HCT116 (cell line): ENCODE results near the gene PDIK1L. TPM values are rescaled to one million over a fixed set of nuclear protein-coding genes. Genes with fewer than 3 reads are reported as not detected.

Experiments used
- ATAC-seq: fragments of 200-7000 bp; cut with Tn5 transposase; 2 replicates; pipeline ENCODE4 v1.9.1; 2020; ENCODE audit warnings: mild to moderate bottlenecking, moderate library complexity
- BruUV-seq: library from RNA; stranded (reverse); fragments of 400-500 nt; replicated peaks from 2 replicates; lab custom pipeline; 2021; lab: Mats Ljungman, UMichigan
- CTCF ChIA-PET: fragments of 300-600 bp; sonication (Branson Sonifier 250); formaldehyde crosslinking; loops from one replicate; lab custom pipeline; 2021; ENCODE audit warnings: antibody characterized with exemption; lab: Charles Lee
- POLR2A ChIA-PET: fragments of 300-600, 350-600 bp; sonication (Branson Sonifier 250); formaldehyde crosslinking; loops from one replicate; lab custom pipeline; 2021; ENCODE audit warnings: antibody characterized with exemption; lab: Charles Lee
- RAD21 ChIA-PET, 2 experiments: fragments of 300-600 bp; sonication (Branson Sonifier 250); formaldehyde crosslinking; loops; one replicate each; lab custom pipeline; 2023; ENCODE audit warnings: low total read pairs in 2 of 2; ENCODE audit not compliant: uncharacterized antibody in 2 of 2, unreplicated experiment in 2 of 2, low non-redundant PET in 1 of 2; lab: Charles Lee
- DNase-seq: peaks from one replicate; pipeline ENCODE4 v3.0.0-alpha.2; 2010; ENCODE audit warnings: low read depth, low spot score
- H2AFZ ChIP-seq: fragments of 200-600 bp; shearing (Covaris generic), sonication (generic); 2 replicates; pipeline ENCODE4 v1.6.1; 2017; ENCODE audit warnings: low read depth, mixed run types, mixed read lengths, antibody characterized with exemption, low read length; ENCODE audit not compliant: poor library complexity, severe bottlenecking
- H3K27ac ChIP-seq: 2 replicates; pipeline ENCODE4 v1.5.1; 2012; ENCODE audit warnings: low read depth, low read length
- H3K27me3 ChIP-seq: fragments of 200-600 bp; sonication (generic); 2 replicates; pipeline ENCODE4 v1.6.1; 2016; ENCODE audit warnings: mixed run types, low read length, mixed read lengths; ENCODE audit not compliant: insufficient read depth
- H3K36me3 ChIP-seq, 2 experiments: fragments of 200-500 bp in 1 of 2; fragments of 200-600 bp in 1 of 2; sonication (Bioruptor generic) in 1 of 2; sonication (generic) in 1 of 2; 2 replicates each; pipeline versions ENCODE4 v1.5.1 to v1.6.1; 2014 to 2016; ENCODE audit warnings: low read length in 2 of 2, inconsistent platforms in 1 of 2, mixed read lengths in 1 of 2, mixed run types in 1 of 2; ENCODE audit not compliant: insufficient read depth in 2 of 2, control insufficient read depth in 1 of 2
- H3K4me1 ChIP-seq, 2 experiments: fragments of 200-600 bp in 1 of 2; sonication (generic) in 1 of 2; 2 replicates each; pipeline versions ENCODE4 v1.5.1 to v1.6.1; 2012 to 2017; ENCODE audit warnings: low read length in 2 of 2, inconsistent platforms in 1 of 2, mild to moderate bottlenecking in 1 of 2, mixed read lengths in 1 of 2, mixed run types in 1 of 2, moderate library complexity in 1 of 2; ENCODE audit not compliant: insufficient read depth in 2 of 2, control insufficient read depth in 1 of 2
- H3K4me2 ChIP-seq: fragments of 200-600 bp; sonication (generic); 2 replicates; pipeline ENCODE4 v1.6.1; 2017; ENCODE audit warnings: mixed run types, low read length, mixed read lengths
- H3K4me3 ChIP-seq, 2 experiments: fragments of 200-600 bp in 1 of 2; sonication (generic) in 1 of 2; replicated peaks in 1 of 2; 2 replicates each; pipeline ENCODE4 v1.5.1; 2011 to 2016; ENCODE audit warnings: low read length in 2 of 2, control low read depth in 1 of 2, low read depth in 1 of 2, mild to moderate bottlenecking in 1 of 2, mixed read lengths in 1 of 2, mixed run types in 1 of 2
- H3K79me2 ChIP-seq: fragments of 200-600 bp; sonication (generic); 2 replicates; pipeline ENCODE4 v1.6.1; 2017; ENCODE audit warnings: mild to moderate bottlenecking, mixed run types, low read length, moderate library complexity, mixed read lengths; ENCODE audit not compliant: insufficient read depth
- H3K9ac ChIP-seq: fragments of 200-600 bp; sonication (generic); 2 replicates; pipeline ENCODE4 v1.6.1; 2016; ENCODE audit warnings: low read length, mixed read lengths
- H3K9me2 ChIP-seq: fragments of 200-600 bp; sonication (generic), shearing (Covaris generic); 2 replicates; pipeline ENCODE4 v1.6.1; 2017; ENCODE audit warnings: mixed run types, mild to moderate bottlenecking, moderate library complexity; ENCODE audit not compliant: insufficient read depth
- H3K9me3 ChIP-seq, 2 experiments: fragments of 200-500 bp in 1 of 2; fragments of 200-600 bp in 1 of 2; sonication (Bioruptor generic) in 1 of 2; sonication (generic) in 1 of 2; 2 replicates each; pipeline ENCODE4 v1.6.1; 2014 to 2017; ENCODE audit warnings: low read length in 2 of 2, mixed read lengths in 2 of 2, inconsistent platforms in 1 of 2, low read depth in 1 of 2, mild to moderate bottlenecking in 1 of 2, mixed run types in 1 of 2, moderate library complexity in 1 of 2; ENCODE audit not compliant: control insufficient read depth in 1 of 2, insufficient read depth in 1 of 2
- H4K20me1 ChIP-seq: fragments of 200-600 bp; sonication (generic), shearing (Covaris generic); 2 replicates; pipeline ENCODE4 v1.6.1; 2017; ENCODE audit warnings: mixed run types, mild to moderate bottlenecking, moderate library complexity; ENCODE audit not compliant: insufficient read depth
- CBX3 ChIP-seq: IDR thresholded peaks from 2 replicates; pipeline ENCODE4 v1.6.1; 2012; ENCODE audit warnings: low read depth
- CEBPB ChIP-seq: IDR thresholded peaks from 2 replicates; pipeline ENCODE4 v1.6.1; 2012; ENCODE audit warnings: low read depth
- EGR1 ChIP-seq: IDR thresholded peaks from 2 replicates; pipeline ENCODE4 v1.6.1; 2012; ENCODE audit warnings: low read depth
- ELF1 ChIP-seq: IDR thresholded peaks from 2 replicates; pipeline ENCODE4 v1.6.1; 2012; ENCODE audit warnings: low read depth, borderline replicate concordance
- EZH2 ChIP-seq: fragments of 200-600 bp; sonication (generic); IDR thresholded peaks from 2 replicates; pipeline ENCODE4 v1.6.1; 2017; ENCODE audit warnings: antibody characterized with exemption, mixed run types
- SIN3A ChIP-seq: IDR thresholded peaks from 2 replicates; pipeline ENCODE4 v1.6.1; 2012; ENCODE audit warnings: low read depth
- SRF ChIP-seq: IDR thresholded peaks from 2 replicates; pipeline ENCODE4 v1.6.1; 2012; ENCODE audit warnings: low read depth
- TCF7L2 ChIP-seq: IDR thresholded peaks from 2 replicates; pipeline ENCODE4 v1.7.0; 2011; ENCODE audit warnings: borderline replicate concordance, inconsistent platforms; ENCODE audit not compliant: insufficient read depth, insufficient read length; ENCODE audit errors: extremely low read depth
- YY1 ChIP-seq: IDR thresholded peaks from 2 replicates; pipeline ENCODE4 v1.6.1; 2011; ENCODE audit warnings: low read length, low read depth, moderate library complexity, mild to moderate bottlenecking; ENCODE audit not compliant: insufficient replicate concordance; ENCODE audit errors: extremely low read depth
- intact Hi-C: fragments of 100-400 bp; cut with micrococcal nuclease; formaldehyde crosslinking; loops from 2 replicates; pipeline ENCODE4 v1.10.0; 2022
- total RNA-seq: library from RNA; stranded (reverse); gene quantifications from one replicate; pipeline ENCODE4 v1.2.1, GENCODE V29; 2021; ENCODE audit not compliant: unreplicated experiment
- TF ChIP-seq, protein P1 (sequence below): IDR thresholded peaks from 2 replicates; pipeline ENCODE4 v1.6.1; 2011; ENCODE audit warnings: mild to moderate bottlenecking, low read length, moderate library complexity; ENCODE audit not compliant: insufficient replicate concordance; ENCODE audit errors: extremely low read depth
- TF ChIP-seq, protein P2 (sequence below), 3 experiments: fragments of 200-600 bp in 1 of 3; sonication (generic) in 1 of 3; IDR thresholded peaks in 2 of 3; conservative IDR thresholded peaks in 1 of 3; 2 replicates each; pipeline ENCODE4 v1.5.1; 2012 to 2017; ENCODE audit warnings: low read depth in 2 of 3, low read length in 2 of 3, antibody characterized with exemption in 1 of 3, borderline replicate concordance in 1 of 3, control low read depth in 1 of 3, mild to moderate bottlenecking in 1 of 3, mixed read lengths in 1 of 3, mixed run types in 1 of 3, moderate library complexity in 1 of 3; ENCODE audit not compliant: insufficient read depth in 1 of 3

The PDIK1L gene
- total RNA-seq, 1 experiment from 2014 or later: 8.8 TPM

DNA sequence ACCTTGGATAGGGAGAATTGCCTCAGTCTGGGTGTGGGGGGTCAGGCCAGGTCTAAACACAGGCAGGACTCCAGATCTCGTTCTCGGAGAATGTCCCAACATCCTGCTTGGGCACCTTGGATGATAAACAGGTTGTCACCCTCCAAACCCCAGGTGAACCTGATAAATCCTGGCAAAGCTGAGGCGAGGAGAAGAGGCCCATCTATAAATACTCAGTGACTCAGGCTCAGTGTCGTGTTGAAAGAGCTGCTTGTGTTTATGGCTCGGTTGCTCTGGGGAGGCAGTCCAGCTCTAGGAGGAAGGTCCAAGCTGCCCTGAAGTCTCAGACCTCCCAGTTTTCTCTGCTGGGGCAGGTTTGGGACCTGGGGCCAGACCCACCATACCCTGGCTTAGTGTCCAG lies 28.4 kb upstream of the PDIK1L start:
- ATAC-seq: peak; percentile 27; the same call in 1 of the 2 replicates
- no peaks in the 10 kb centered on the region for H3K79me2 ChIP-seq
- H3K4me1 ChIP-seq: peaks cover 6 to 47% of the 10 kb centered on the region in 2 experiments; a peak in 3 of 4 replicates
- intact Hi-C loops: no loop called here
- peak overlapping the region; percentile 18 for H3K4me2 ChIP-seq
- H3K9me2 ChIP-seq: no peaks in the 10 kb centered on the region
- H3K27me3 ChIP-seq: no peaks in the 10 kb centered on the region
- RAD21 ChIA-PET: no interaction called here
- TF ChIP-seq ELF1 (no peak), SIN3A (no peak), CBX3 (no peak), TCF7L2 (no peak), EGR1 (no peak), CEBPB (no peak), YY1 (no peak), EZH2 (no peak), SRF (no peak)
- TF ChIP-seq, protein P1, sequence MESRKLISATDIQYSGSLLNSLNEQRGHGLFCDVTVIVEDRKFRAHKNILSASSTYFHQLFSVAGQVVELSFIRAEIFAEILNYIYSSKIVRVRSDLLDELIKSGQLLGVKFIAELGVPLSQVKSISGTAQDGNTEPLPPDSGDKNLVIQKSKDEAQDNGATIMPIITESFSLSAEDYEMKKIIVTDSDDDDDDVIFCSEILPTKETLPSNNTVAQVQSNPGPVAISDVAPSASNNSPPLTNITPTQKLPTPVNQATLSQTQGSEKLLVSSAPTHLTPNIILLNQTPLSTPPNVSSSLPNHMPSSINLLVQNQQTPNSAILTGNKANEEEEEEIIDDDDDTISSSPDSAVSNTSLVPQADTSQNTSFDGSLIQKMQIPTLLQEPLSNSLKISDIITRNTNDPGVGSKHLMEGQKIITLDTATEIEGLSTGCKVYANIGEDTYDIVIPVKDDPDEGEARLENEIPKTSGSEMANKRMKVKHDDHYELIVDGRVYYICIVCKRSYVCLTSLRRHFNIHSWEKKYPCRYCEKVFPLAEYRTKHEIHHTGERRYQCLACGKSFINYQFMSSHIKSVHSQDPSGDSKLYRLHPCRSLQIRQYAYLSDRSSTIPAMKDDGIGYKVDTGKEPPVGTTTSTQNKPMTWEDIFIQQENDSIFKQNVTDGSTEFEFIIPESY: no peak
- TF ChIP-seq, protein P2, sequence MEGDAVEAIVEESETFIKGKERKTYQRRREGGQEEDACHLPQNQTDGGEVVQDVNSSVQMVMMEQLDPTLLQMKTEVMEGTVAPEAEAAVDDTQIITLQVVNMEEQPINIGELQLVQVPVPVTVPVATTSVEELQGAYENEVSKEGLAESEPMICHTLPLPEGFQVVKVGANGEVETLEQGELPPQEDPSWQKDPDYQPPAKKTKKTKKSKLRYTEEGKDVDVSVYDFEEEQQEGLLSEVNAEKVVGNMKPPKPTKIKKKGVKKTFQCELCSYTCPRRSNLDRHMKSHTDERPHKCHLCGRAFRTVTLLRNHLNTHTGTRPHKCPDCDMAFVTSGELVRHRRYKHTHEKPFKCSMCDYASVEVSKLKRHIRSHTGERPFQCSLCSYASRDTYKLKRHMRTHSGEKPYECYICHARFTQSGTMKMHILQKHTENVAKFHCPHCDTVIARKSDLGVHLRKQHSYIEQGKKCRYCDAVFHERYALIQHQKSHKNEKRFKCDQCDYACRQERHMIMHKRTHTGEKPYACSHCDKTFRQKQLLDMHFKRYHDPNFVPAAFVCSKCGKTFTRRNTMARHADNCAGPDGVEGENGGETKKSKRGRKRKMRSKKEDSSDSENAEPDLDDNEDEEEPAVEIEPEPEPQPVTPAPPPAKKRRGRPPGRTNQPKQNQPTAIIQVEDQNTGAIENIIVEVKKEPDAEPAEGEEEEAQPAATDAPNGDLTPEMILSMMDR (IDR thresholded peaks at IDR 0.05 in 2 of 3, conservative IDR thresholded peaks at IDR 0.05 in 1 of 3; ENCODE audit: borderline replicate concordance in 1 of 3, insufficient read depth in 1 of 3, low read depth in 2 of 3, low read length in 2 of 3): no peak
- POLR2A ChIA-PET: interaction anchor here (1.1 kb wide), 1 partner anchor 48 kb away, joined by 3 read pairs; no protein-coding TSS in a partner anchor
- H3K4me3 ChIP-seq: no peak overlapping the region
- no peak overlapping the region for H3K27ac ChIP-seq
- CTCF ChIA-PET: no interaction called here
- peak overlapping the region; percentile 17 for H2AFZ ChIP-seq
- no peaks in the 10 kb centered on the region for H4K20me1 ChIP-seq
- no TSS peak for BruUV-seq
- no peaks in the 10 kb centered on the region for H3K9me3 ChIP-seq
- H3K36me3 ChIP-seq: no peaks in the 10 kb centered on the region
- H3K9ac ChIP-seq: no peak overlapping the region
- no peak for DNase-seq
